Measurements from ENCODE around the gene MEAF6.

DNA sequence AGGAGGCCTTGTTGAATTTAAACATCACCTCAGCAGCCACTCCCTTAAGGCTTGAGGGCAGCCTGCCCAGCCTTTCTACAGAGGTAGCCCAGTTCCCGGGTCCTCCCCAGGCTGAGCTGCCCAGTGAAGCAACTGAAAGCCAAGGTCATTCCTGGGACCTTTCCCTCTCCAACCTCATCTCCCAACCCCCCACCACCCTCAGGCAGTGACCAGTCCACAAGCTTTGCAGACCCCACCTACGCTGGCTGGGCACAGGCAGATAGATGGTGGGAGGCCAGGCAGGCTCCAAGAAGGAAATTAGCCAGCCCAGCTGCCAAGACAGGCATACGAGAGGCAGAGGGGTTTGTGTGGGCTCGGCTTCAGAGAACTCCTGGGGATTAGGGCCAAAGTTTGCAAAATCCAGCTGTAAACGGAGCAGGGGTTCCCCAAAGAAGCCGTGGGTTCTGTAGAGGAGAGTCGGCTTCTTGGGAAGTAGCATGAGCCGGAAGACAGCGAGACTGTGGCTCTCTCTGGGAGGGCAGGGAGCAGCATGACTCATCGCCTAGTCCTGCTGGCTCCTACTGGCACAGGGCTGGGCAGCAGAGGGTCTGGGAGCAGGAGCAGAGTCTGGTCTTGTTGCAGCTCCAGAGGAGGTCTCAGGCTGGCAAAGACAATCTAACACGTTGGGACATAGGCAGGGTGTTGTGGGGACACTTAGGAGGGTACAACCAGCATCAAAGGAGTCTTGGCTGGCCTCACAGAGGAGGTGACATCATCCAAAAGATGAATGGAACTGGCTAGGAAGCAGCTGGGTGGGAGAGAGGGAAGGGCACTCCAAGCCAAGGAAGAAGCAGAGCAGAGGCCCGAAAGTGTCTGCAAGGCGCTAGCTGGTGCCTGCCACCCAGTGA, 43.0 kb downstream of the MEAF6 start:
- TF ChIP-seq, protein P1, sequence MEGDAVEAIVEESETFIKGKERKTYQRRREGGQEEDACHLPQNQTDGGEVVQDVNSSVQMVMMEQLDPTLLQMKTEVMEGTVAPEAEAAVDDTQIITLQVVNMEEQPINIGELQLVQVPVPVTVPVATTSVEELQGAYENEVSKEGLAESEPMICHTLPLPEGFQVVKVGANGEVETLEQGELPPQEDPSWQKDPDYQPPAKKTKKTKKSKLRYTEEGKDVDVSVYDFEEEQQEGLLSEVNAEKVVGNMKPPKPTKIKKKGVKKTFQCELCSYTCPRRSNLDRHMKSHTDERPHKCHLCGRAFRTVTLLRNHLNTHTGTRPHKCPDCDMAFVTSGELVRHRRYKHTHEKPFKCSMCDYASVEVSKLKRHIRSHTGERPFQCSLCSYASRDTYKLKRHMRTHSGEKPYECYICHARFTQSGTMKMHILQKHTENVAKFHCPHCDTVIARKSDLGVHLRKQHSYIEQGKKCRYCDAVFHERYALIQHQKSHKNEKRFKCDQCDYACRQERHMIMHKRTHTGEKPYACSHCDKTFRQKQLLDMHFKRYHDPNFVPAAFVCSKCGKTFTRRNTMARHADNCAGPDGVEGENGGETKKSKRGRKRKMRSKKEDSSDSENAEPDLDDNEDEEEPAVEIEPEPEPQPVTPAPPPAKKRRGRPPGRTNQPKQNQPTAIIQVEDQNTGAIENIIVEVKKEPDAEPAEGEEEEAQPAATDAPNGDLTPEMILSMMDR (IDR thresholded peaks at IDR 0.05), result no peak
- TF ChIP-seq POLR2AphosphoS5 (IDR thresholded peaks at IDR 0.05), result peak in 2 of 3 donors; percentile 69 to 79
- no peak for TF ChIP-seq POLR2A (IDR thresholded peaks at IDR 0.05)

Measured in stomach (tissue), 4 donors.